HEK293T (cell line): Measurements from ENCODE around the gene SLC25A1.

ENCODE experiments used
- CTCF ChIA-PET: fragments of 350-600 bp; formaldehyde crosslinking; extraction: SDS; loops from one replicate; lab custom pipeline; 2021; ENCODE audit warnings: antibody characterized with exemption, inconsistent platforms; lab: Yijun Ruan, JAX
- POLR2A ChIA-PET: fragments of 350-600 bp; formaldehyde crosslinking; extraction: SDS; loops from one replicate; lab custom pipeline; 2020; ENCODE audit warnings: antibody characterized with exemption, inconsistent platforms; lab: Yijun Ruan, JAX
- DNase-seq: peaks from one replicate; pipeline ENCODE4 v3.0.0; 2012; ENCODE audit warnings: mixed read lengths; ENCODE audit errors: extremely low spot score
- ARNT ChIP-seq: fragments of 450-650 bp; IDR thresholded peaks from 2 replicates; pipeline ENCODE4 v1.6.1; 2017; ENCODE audit warnings: mild to moderate bottlenecking
- BHLHE40 ChIP-seq: fragments of 450-650 bp; IDR thresholded peaks from 2 replicates; pipeline ENCODE4 v1.6.1; 2016; ENCODE audit warnings: mild to moderate bottlenecking, moderate library complexity, borderline replicate concordance
- CTBP1 ChIP-seq: fragments of 450-650 bp; IDR thresholded peaks from 2 replicates; pipeline ENCODE4 v1.6.1; 2016; ENCODE audit warnings: borderline replicate concordance
- ELF4 ChIP-seq: fragments of 450-650 bp; IDR thresholded peaks from 2 replicates; pipeline ENCODE4 v1.6.1; 2017; ENCODE audit warnings: antibody characterized with exemption
- FOXA1 ChIP-seq: fragments of 450-650 bp; IDR thresholded peaks from 2 replicates; pipeline ENCODE4 v1.6.1; 2016; ENCODE audit warnings: mild to moderate bottlenecking
- FOXK2 ChIP-seq: fragments of 450-650 bp; IDR thresholded peaks from 2 replicates; pipeline ENCODE4 v1.6.1; 2016; ENCODE audit warnings: mild to moderate bottlenecking
- FOXM1 ChIP-seq: fragments of 450-650 bp; IDR thresholded peaks from 2 replicates; pipeline ENCODE4 v1.6.1; 2017; ENCODE audit warnings: mild to moderate bottlenecking, borderline replicate concordance
- HDGF ChIP-seq: fragments of 450-650 bp; IDR thresholded peaks from 2 replicates; pipeline ENCODE4 v1.6.1; 2017; ENCODE audit warnings: antibody characterized with exemption, borderline replicate concordance
- L3MBTL2 ChIP-seq: fragments of 450-650 bp; conservative IDR thresholded peaks from 2 replicates; pipeline ENCODE4 v1.6.1; 2016; ENCODE audit warnings: mild to moderate bottlenecking
- LEF1 ChIP-seq: fragments of 450-650 bp; IDR thresholded peaks from 2 replicates; pipeline ENCODE4 v1.6.1; 2017; ENCODE audit warnings: mild to moderate bottlenecking, borderline replicate concordance
- NFRKB ChIP-seq: fragments of 450-650 bp; IDR thresholded peaks from 2 replicates; pipeline ENCODE4 v1.6.1; 2016; ENCODE audit warnings: mild to moderate bottlenecking, moderate library complexity
- SP1 ChIP-seq: fragments of 450-650 bp; IDR thresholded peaks from 2 replicates; pipeline ENCODE4 v1.6.1; 2017
- SUZ12 ChIP-seq: fragments of 450-650 bp; IDR thresholded peaks from 2 replicates; pipeline ENCODE4 v1.6.1; 2016; ENCODE audit warnings: mild to moderate bottlenecking
- TARDBP ChIP-seq: fragments of 450-650 bp; IDR thresholded peaks from 2 replicates; pipeline ENCODE4 v1.6.1; 2016
- ZNF384 ChIP-seq: fragments of 450-650 bp; IDR thresholded peaks from 2 replicates; pipeline ENCODE4 v1.6.1; 2016
- TF ChIP-seq, protein P1 (sequence below): fragments of 450-650 bp; IDR thresholded peaks from 2 replicates; pipeline ENCODE4 v1.6.1; 2016

The SLC25A1 gene

DNA sequence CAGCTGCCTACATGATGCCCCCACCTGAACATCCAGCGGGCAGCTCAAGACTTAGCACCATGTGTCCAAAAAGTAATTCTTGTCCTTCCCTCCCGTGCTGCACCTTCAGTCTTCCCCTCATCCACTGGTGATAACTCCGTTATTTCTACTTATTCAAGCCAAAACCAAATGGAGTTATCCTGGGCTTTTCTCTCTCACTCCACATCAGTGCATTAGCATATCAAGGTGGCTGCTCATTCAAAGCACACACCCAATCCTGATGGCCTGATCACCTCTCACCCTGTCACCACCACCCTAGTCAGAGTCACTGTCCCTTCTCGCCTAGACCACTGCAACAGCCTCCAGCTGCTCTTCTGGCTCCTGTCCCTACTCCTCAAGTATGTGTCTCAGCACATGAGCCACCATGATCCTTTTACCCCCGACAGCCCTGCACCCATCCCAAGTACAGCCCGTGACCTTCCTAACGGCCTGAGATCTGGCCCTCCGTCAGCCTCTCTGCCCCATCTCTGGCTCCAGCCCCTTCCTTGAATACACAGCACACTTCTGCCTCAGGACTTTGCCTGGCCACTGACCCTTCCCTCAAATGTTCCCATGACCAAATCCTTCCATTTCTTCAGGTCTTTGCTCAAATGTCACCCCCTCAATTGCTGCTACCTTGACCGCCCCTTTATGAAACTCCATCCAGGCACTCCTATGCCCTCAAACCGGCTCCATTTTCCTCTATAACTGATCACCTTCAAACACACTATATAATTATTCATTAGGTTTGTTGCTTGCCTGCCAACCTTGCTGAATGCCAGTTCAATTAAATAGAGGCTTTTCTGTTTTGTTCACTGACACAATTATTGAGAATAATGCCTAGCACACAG lies 19.7 kb upstream of the SLC25A1 start:
- CTCF ChIA-PET, result no interaction called here

DNA sequence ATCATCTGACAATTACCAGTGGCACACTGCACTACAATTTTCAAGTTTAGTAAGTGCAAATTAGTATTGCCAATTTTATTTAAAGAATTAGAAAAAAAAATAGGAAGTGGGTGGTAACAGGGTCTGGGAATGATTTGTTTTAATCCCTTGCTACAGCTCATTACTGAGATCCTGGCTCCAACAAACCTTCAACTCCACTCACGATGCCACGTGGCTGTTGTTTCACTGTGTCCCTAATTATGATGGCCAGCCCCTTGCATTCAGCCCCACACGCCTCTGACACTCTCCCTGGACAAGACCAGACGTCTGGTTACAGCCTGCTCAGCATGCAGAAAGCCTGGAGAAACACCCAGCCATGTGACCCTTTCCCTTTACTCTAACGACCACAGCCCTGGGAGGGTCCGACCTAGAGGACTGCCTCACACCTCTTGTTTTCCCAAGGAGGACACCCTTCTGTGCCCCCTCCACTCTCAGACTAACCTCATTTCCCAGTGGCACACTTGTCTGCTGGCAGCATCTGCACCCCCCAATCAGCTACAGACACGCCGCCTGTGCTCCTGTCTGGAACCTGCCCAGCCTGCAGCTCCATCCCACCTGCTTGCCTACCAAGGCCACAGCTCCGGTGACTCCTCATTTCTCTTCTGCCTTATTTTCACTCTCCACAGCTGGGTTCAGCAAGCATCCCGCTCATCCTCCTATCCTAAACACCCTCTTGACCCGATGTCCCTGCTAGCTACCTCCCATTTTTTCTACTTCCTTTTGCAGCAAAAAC lies 18.5 kb upstream of the SLC25A1 start:
- CTCF ChIA-PET, result no interaction called here
- POLR2A ChIA-PET, result interaction anchor here (1.1 kb wide), 1 partner anchor 14 kb away, joined by 4 read pairs; no protein-coding TSS in a partner anchor
- TF ChIP-seq, protein P1, sequence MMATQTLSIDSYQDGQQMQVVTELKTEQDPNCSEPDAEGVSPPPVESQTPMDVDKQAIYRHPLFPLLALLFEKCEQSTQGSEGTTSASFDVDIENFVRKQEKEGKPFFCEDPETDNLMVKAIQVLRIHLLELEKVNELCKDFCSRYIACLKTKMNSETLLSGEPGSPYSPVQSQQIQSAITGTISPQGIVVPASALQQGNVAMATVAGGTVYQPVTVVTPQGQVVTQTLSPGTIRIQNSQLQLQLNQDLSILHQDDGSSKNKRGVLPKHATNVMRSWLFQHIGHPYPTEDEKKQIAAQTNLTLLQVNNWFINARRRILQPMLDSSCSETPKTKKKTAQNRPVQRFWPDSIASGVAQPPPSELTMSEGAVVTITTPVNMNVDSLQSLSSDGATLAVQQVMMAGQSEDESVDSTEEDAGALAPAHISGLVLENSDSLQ, result no peak
- TF ChIP-seq CTBP1 (no peak), HDGF (no peak), BHLHE40 (no peak), TARDBP (no peak), L3MBTL2 (no peak), SUZ12 (no peak), FOXK2 (no peak), LEF1 (no peak), ZNF384 (no peak), FOXM1 (no peak), NFRKB (no peak), SP1 (no peak), ELF4 (no peak), FOXA1 (no peak)
- DNase-seq, result no peak

More for the DNA sequence above, 19.7 kb upstream of the SLC25A1 start:
- DNase-seq, result no peak
- POLR2A ChIA-PET, result no interaction called here
- TF ChIP-seq LEF1, result no peak
- TF ChIP-seq HDGF, result no peak
- no peak for TF ChIP-seq SP1
- no peak for TF ChIP-seq FOXK2
- TF ChIP-seq, protein P1, result no peak
- no peak for TF ChIP-seq BHLHE40
- no peak for TF ChIP-seq NFRKB
- TF ChIP-seq FOXA1, result no peak
- TF ChIP-seq SUZ12, result no peak
- TF ChIP-seq TARDBP, result no peak

DNA sequence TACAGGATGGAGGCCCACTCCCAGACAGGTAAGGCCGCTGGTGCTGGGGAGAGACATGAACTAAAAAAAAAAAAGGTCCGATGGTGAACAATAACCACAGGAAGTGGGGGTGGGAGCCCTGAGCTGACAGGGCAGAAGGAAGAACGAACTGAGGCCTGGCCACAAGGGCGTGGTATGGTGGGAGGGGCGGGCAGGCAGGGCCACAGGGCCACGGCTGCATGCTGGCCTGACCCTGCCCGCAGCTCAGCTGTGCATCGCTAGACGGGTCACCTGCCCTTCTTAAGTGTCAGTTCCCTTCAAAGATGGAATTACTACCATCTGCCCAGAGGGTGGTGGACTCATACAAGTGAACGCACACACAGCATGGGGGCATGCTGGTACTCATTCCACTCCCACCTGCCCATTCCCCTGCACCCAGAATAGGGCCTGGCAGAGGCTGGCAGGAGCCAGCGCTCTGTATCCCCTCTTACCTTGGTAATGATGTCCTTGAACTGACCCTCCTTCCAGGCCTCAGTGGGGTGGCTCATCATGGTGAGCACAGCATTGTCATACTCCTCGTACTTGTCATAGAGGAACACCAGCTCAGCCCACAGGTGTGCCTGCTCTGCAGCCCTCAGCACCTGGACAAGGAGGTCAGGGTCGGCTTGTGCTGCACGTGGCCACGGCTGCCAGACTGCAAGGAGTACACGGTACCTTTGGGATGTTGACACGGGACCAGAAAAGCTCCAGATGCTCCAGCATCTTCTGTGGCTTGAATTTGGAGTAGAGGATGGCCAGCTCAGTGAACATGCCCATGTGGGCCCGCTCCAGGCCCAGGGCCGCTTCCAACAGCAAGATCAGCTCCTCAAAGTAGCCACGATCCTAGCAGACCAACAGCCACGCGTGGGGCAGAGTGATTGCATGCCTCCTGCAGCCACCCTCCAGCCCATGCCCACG lies 17.5 kb upstream of the SLC25A1 start:
- ChIA-PET POLR2A (interaction anchor here (1.1 kb wide), 1 partner anchor 13 kb away, joined by 4 read pairs; no protein-coding TSS in a partner anchor), CTCF (no interaction called here)
- no peak for DNase-seq

DNA sequence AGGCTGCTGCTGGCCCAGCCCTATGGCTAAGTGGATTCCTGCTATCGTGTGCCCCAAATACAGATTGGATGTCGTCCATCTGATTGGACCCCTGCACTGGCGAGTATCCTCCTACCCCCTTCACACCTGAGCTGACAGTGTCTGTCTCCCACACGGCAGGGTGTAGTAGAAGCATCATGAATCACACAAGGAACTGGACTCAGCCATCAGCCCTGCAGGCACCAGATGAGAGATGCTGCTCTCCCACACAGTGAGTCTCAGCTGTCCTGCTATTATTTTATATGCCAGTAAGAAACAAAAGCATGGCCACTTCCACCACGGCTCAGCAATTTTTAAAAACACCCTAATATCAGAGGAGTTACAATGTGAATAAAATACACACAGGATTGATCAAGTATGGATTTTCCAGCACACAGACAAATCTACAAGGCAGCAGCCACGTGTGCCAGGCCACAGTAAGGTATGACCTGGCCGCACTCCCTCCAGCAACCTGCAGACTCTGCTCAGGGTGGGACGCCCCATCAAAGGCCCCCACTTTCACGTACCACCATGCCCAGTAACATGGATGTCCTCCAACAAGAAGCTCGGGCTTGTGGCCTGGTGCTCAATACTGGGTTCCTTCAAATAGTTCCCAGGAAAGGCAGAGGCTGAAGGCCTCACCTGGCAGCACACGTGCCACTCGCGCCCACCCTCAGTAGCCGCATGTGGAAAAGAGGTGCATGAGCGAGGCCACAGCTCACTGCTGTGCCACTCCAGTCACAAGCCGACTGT lies 16.4 kb upstream of the SLC25A1 start:
- POLR2A ChIA-PET, result no interaction called here
- TF ChIP-seq FOXM1 (no peak), LEF1 (no peak), ARNT (no peak), SP1 (no peak), ZNF384 (no peak), FOXK2 (no peak), FOXA1 (no peak), BHLHE40 (no peak), ELF4 (no peak), SUZ12 (no peak), TARDBP (no peak), L3MBTL2 (no peak), HDGF (no peak), NFRKB (no peak), CTBP1 (no peak)
- TF ChIP-seq, protein P1, result no peak
- CTCF ChIA-PET, result no interaction called here

More for the DNA sequence above, 17.5 kb upstream of the SLC25A1 start:
- TF ChIP-seq ARNT, result no peak
- TF ChIP-seq FOXM1, result no peak
- TF ChIP-seq BHLHE40, result no peak
- TF ChIP-seq L3MBTL2, result no peak
- TF ChIP-seq ZNF384, result no peak
- no peak for TF ChIP-seq HDGF
- no peak for TF ChIP-seq FOXA1
- no peak for TF ChIP-seq SUZ12
- no peak for TF ChIP-seq LEF1
- TF ChIP-seq, protein P1, result no peak
- no peak for TF ChIP-seq TARDBP
- TF ChIP-seq ELF4, result no peak
- TF ChIP-seq CTBP1, result no peak
- TF ChIP-seq NFRKB, result no peak
- no peak for TF ChIP-seq FOXK2

More for the DNA sequence above, 16.4 kb upstream of the SLC25A1 start:
- no peak for DNase-seq
